Tibial nerve (tissue), 3 donors: Measurements from ENCODE around the gene ASAP3.

Experiments
- CTCF ChIP-seq, 5 experiments: fragments of 200-600 bp in 3 of 5; fragments of 450-650 bp in 2 of 5; sonication (generic) in 3 of 5; IDR thresholded peaks; one replicate each; pipeline ENCODE4 v1.5.1; 2016 to 2019; ENCODE audit warnings: antibody characterized with exemption in 5 of 5, mild to moderate bottlenecking in 3 of 5, moderate library complexity in 2 of 5
- POLR2A ChIP-seq, 2 donors: fragments of 450-650 bp; IDR thresholded peaks; one replicate each; pipeline ENCODE4 v1.6.1; 2017; ENCODE audit warnings: antibody characterized with exemption in 2 of 2, mild to moderate bottlenecking in 2 of 2, moderate library complexity in 2 of 2

- TF ChIP-seq CTCF (IDR thresholded peaks at IDR 0.05) = peak in 3 of 5 experiments; percentile 9 to 40 (median 15)
- no peak for TF ChIP-seq POLR2A (IDR thresholded peaks at IDR 0.05)
Observed at GRCh38 chr1:23530747-23531561, 47.0 kb upstream of the ASAP3 start, which contains the start of gene E2F2.
